Choroid plexus epithelial cell (primary cell): Measurements from ENCODE around the gene CNTNAP1.
A peak's percentile ranks its signal among the peaks of the same experiment; 100 is the strongest.

Source experiments
- DNase-seq: peaks from one replicate; pipeline ENCODE4 v3.0.0-alpha.2; 2010; ENCODE audit warnings: low read depth
- H3K4me3 ChIP-seq: 2 replicates; pipeline ENCODE4 v1.5.1; 2011; ENCODE audit warnings: low read depth, mild to moderate bottlenecking, control low read depth, low read length, moderate library complexity
- TF ChIP-seq, protein P1 (sequence below): conservative IDR thresholded peaks from 2 replicates; pipeline ENCODE4 v1.5.1; 2011; ENCODE audit warnings: low read depth, mild to moderate bottlenecking, control low read depth, inconsistent platforms, low read length, moderate library complexity

CNTNAP1 gene

DNA sequence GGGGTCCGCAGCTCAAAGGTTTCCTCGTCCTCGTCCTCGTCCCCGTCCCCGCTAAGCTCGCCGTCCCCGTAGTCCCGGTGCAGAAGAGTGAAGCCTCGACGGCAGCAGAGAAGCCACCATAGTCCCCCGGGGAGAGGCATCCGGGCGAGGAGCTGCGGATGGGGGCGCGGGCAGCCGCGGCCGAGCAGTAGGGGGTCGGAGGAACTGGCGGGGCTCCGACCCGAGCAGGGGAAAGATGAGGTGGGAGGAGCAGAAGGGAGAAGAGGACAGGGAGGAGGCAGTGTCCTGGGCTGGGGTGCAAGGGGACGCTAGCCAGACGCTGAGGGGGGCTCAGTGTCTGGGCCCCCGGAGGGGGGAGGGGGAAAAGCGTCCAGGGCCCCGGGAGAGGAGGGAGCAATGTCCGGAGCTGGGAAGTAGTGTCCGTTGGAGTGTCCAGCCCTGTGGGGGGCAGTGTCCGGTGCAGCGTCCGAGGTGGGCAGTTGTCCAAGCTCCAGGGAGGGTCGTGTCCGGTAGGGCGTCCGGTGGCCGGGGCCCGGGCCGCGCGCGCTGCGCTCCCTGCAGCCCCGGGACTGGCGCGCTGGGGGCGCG is 5.8 kb upstream of the CNTNAP1 start, which contains the start of gene PLEKHH3:
Gene PLEKHH3 (minus strand): TSS at position 571 of the 588 bp plus-strand sequence. CDS start 431 bp downstream, at position 140.
- peak within 1 kb of the TSS; percentile 88 for H3K4me3 ChIP-seq
- TF ChIP-seq, protein P1, sequence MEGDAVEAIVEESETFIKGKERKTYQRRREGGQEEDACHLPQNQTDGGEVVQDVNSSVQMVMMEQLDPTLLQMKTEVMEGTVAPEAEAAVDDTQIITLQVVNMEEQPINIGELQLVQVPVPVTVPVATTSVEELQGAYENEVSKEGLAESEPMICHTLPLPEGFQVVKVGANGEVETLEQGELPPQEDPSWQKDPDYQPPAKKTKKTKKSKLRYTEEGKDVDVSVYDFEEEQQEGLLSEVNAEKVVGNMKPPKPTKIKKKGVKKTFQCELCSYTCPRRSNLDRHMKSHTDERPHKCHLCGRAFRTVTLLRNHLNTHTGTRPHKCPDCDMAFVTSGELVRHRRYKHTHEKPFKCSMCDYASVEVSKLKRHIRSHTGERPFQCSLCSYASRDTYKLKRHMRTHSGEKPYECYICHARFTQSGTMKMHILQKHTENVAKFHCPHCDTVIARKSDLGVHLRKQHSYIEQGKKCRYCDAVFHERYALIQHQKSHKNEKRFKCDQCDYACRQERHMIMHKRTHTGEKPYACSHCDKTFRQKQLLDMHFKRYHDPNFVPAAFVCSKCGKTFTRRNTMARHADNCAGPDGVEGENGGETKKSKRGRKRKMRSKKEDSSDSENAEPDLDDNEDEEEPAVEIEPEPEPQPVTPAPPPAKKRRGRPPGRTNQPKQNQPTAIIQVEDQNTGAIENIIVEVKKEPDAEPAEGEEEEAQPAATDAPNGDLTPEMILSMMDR: peak; percentile 26
- DNase-seq: no peak

DNA sequence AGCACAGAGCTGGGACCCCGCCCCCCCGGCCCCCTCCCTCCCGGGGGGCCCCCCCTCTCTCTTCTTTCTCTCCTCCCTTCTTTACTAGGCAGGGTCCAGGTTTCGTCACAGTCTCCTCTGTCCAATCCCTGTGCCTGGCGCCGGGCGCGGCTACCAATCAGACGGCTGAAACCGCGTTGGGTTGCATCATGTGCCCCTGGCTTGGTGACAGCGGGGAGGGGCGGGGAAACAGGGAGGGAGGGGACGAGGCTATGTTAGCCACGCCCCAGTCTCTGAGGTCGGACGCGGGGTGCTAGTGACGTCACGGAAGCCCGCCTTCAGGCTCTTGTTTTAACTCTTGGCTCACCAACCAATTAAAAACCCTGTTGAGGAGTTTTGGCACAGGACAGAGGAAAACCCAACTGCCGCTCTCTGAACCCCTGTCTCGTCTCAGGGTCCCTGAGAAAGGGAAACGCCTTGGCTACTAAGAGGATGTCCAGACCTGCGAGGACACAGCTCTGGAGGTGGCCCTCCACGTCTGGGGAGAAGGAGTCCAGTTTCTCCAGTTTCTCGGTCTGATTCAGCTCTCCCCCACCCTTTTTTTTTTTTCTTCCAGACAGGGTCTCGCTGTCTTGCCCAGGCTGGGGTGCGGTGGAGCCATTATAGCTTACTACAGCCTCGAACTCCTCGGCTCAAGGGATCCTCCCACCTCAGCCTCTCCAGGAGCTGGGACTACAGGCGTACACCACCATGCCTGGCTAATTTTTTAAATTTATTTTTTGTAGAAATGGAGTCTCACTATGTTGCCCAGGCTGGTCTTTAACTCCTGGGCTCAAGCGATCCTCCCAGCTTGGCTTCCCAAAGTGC is 5.1 kb upstream of the CNTNAP1 start:
- peak overlapping the region; percentile 88 for H3K4me3 ChIP-seq

DNA sequence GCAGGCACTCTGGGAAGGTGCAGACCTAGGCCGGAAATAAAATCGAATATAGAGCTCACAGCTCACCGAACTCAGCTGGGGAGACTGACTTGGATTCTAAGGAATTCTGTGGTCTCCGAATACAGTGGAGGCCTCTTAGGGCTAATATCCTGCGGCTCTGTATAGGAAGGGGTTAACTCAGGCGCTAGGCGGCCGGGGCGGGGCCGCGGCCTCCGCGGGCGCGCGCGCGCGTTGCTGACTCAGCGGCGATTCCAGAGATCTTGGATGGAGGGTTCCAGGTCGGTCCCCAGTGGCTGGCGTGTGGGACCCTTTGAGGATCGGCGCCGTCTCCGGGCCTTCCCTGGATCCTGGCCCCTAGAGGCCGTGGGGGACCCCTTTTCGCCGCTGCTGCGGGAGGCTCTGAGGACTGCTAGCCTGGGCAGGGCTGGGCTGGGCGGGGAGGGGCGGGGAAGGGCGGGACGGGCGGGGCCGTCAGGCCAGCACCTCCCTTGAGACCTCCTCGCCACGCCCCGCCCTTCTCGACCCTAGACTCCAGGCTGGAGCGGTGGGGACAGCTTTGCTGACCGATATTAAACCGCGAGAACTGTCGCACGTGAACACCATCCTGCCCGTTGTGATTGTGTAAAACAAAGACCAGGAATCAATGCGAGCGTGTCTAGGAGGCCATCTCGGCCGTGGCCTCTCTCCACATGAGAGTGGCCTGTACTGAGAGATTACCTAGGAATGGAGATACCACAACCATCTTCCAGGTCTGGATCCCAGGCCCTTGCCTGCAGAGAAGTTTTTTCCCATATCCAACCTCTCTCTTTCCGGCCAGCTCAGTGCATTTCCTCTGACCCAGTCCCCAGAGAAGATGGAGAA is 4.2 kb upstream of the CNTNAP1 start:
- TF ChIP-seq, protein P1: no peak
- DNase-seq: peak; percentile 78
- H3K4me3 ChIP-seq: peak overlapping the region; percentile 79

More for the DNA sequence above, 5.1 kb upstream of the CNTNAP1 start:
- TF ChIP-seq, protein P1: no peak
- peak; percentile 100 for DNase-seq

DNA sequence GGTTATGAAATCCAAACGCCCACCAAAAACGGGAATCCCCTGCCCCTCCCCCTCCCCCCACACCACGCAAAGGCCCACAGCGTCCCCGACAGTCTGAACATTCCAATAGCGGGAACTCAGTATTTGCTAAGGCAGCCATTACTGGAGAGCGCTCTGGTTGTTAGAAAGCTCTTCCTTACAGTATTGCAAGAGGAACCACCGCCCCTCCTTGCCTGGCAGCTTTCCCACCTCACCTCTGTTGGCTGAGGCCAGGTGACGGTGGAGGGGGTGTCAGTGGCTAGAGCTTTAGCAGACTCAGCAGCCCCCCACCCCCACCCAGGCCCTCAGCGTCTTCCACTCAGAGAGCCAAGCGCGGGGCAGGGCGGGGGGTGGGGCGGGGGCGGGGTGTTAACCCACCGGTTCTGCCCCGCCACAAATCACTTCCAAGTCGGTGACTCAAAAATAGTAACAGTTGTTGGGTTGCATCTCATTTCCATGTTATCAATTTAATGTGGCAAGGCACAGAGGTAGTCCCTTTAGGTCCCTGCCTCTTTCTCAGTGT is 3.3 kb upstream of the CNTNAP1 start:
- H3K4me3 ChIP-seq: peak overlapping the region; percentile 49
- TF ChIP-seq, protein P1: no peak
- peak; percentile 70 for DNase-seq

DNA sequence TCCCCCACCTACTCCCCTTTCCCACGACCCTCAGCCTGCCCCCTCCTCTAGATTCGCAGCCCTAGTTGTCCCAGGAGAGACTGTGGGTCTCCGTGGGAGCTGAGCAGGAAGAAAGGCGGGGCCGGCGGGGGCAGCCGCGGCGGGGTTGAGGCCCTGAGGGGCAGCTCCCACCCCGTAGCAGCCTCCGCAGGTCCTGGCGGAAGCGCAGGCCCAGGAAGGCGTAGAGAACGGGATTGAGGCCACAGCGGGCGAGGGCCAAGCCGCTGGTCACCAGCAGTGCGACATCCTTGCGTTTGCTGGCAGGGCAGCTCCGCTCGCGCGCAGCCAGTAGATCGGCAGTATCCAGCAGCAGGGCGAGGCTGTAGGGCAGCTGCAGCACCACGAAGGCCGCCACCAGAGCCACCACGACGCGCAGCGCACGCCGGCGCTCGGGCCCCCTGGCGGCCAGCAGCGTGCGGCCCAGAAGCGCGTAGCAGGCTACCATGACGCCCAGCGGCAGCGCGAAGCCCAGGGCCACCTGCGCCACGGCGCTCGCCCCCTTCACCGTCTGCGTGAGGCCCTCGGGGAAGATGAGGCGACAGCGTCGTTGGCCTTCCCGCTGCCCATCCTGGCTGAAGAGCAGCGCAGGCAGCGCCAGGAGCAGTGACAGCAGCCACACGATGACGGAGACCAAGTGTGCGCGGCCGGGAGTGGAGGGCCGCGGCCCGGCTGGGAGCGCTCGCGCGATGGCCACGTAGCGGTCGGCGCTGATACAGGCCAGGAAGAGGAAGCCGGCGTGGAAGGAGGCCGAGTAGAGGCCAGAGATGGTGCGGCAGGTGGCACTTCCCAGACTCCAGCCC is 2.6 kb upstream of the CNTNAP1 start:
- H3K4me3 ChIP-seq: peak overlapping the region; percentile 49
- peak; percentile 75 for DNase-seq

More for the DNA sequence above, 2.6 kb upstream of the CNTNAP1 start:
- TF ChIP-seq, protein P1: peak; percentile 48
